DOHH2 (cell line): Measurements from ENCODE around the gene PGA3.
"Not testable (repeated sequence)": the region's sequence is repeated elsewhere in the genome, so short reads cannot be mapped to it uniquely, and the experiment has no call there.

Source experiments
- H3F3A ChIP-seq: fragments of 200-600 bp; sonication (generic), shearing (Covaris generic); 2 replicates; pipeline ENCODE4 v1.6.0; 2016; ENCODE audit warnings: antibody characterized with exemption, mild to moderate bottlenecking; ENCODE audit not compliant: control insufficient read depth, insufficient read depth
- H3K27ac ChIP-seq: fragments of 200-600 bp; sonication (generic); 2 replicates; pipeline ENCODE4 v1.5.1; 2014; ENCODE audit warnings: low read depth, mild to moderate bottlenecking, low read length, moderate library complexity
- H3K27me3 ChIP-seq: fragments of 200-600 bp; sonication (generic); 2 replicates; pipeline ENCODE4 v1.6.1; 2014; ENCODE audit warnings: mild to moderate bottlenecking, low read length, mixed read lengths; ENCODE audit not compliant: control insufficient read depth
- H3K36me3 ChIP-seq: fragments of 200-600 bp; sonication (generic); 2 replicates; pipeline ENCODE4 v1.6.1; 2014; ENCODE audit warnings: mild to moderate bottlenecking, low read length, moderate library complexity, mixed read lengths; ENCODE audit not compliant: control insufficient read depth
- H3K4me1 ChIP-seq: fragments of 200-600 bp; sonication (generic); 2 replicates; pipeline ENCODE4 v1.6.1; 2014; ENCODE audit warnings: mild to moderate bottlenecking, low read length, mixed read lengths; ENCODE audit not compliant: control insufficient read depth
- H3K4me2 ChIP-seq: fragments of 200-600 bp; sonication (generic); 2 replicates; pipeline ENCODE4 v1.6.0; 2014; ENCODE audit warnings: mild to moderate bottlenecking, low read length, moderate library complexity
- H3K4me3 ChIP-seq: fragments of 200-600 bp; sonication (generic); 2 replicates; pipeline ENCODE4 v1.5.1; 2014; ENCODE audit warnings: mild to moderate bottlenecking, low read length, mixed read lengths
- H3K79me2 ChIP-seq: fragments of 200-600 bp; sonication (generic); 2 replicates; pipeline ENCODE4 v1.6.1; 2014; ENCODE audit warnings: mild to moderate bottlenecking, low read length, mixed read lengths; ENCODE audit not compliant: control insufficient read depth
- H3K9me2 ChIP-seq: fragments of 200-600 bp; sonication (generic); replicated peaks from 2 replicates; pipeline ENCODE4 v1.6.1; 2014; ENCODE audit warnings: mild to moderate bottlenecking, low read length, mixed read lengths; ENCODE audit not compliant: control insufficient read depth
- H3K9me3 ChIP-seq: fragments of 200-600 bp; sonication (generic); 2 replicates; pipeline ENCODE4 v1.6.1; 2014; ENCODE audit warnings: antibody characterized with exemption, low read length, mixed read lengths; ENCODE audit not compliant: control insufficient read depth, insufficient read depth
- H4K20me1 ChIP-seq: fragments of 200-600 bp; sonication (generic); 2 replicates; pipeline ENCODE4 v1.6.0; 2014; ENCODE audit warnings: low read depth, mild to moderate bottlenecking, antibody characterized with exemption, low read length, moderate library complexity; ENCODE audit not compliant: control insufficient read depth, insufficient read depth

Gene PGA3

GRCh38 chr11:61207636-61208310, 4.5 kb downstream of the PGA3 start:
- H3K4me2 ChIP-seq, H3K27ac ChIP-seq, H4K20me1 ChIP-seq, H3K4me1 ChIP-seq, H3K9me2 ChIP-seq, H3K79me2 ChIP-seq, H3K4me3 ChIP-seq, H3K36me3 ChIP-seq, H3F3A ChIP-seq, H3K27me3 ChIP-seq, H3K9me3 ChIP-seq: not testable (repeated sequence)

- not testable (repeated sequence) for H3F3A ChIP-seq, H4K20me1 ChIP-seq, H3K4me2 ChIP-seq, H3K9me2 ChIP-seq, H3K79me2 ChIP-seq, H3K27ac ChIP-seq, H3K27me3 ChIP-seq, H3K36me3 ChIP-seq, H3K4me1 ChIP-seq, H3K9me3 ChIP-seq, H3K4me3 ChIP-seq
Observed at GRCh38 chr11:61210629-61211028, 7.3 kb downstream of the PGA3 start.

DNA sequence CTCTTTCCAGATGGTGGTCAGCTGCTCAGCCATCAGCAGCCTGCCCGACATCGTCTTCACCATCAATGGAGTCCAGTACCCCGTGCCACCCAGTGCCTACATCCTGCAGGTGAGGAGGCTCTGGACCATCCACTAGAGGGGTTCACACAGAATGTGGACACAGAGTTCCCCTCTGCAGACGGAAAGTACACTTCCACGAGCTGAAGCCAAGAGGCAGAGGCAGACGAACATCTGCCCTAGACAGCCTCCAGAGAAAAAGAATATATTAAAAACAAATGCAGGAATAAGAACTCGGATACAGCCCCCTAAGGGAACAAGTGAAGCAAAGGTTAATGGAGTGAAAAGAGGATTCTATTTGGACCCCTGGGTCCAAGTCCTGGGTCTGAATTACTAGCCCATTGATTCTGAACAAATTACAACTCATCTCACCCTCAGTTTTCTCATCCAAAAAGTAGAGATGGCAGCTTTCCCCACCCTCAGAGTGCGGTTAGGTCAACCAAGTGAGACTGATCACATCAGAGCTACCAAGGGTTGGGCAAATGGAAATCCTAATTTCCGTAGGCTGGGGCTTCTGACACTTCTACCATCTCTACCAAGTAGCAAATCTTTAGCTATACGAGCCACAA, 8.1 kb downstream of the PGA3 start:
- not testable (repeated sequence) for H3K79me2 ChIP-seq, H3K9me3 ChIP-seq, H3K4me2 ChIP-seq, H4K20me1 ChIP-seq, H3K36me3 ChIP-seq, H3K4me1 ChIP-seq, H3K27me3 ChIP-seq, H3K9me2 ChIP-seq, H3K4me3 ChIP-seq, H3F3A ChIP-seq, H3K27ac ChIP-seq

GRCh38 chr11:61212202-61212601, 8.9 kb downstream of the PGA3 start:
- H4K20me1 ChIP-seq, H3K36me3 ChIP-seq, H3K4me1 ChIP-seq, H3K9me2 ChIP-seq, H3F3A ChIP-seq, H3K27ac ChIP-seq, H3K27me3 ChIP-seq, H3K4me2 ChIP-seq, H3K4me3 ChIP-seq, H3K9me3 ChIP-seq, H3K79me2 ChIP-seq: not testable (repeated sequence)

DNA sequence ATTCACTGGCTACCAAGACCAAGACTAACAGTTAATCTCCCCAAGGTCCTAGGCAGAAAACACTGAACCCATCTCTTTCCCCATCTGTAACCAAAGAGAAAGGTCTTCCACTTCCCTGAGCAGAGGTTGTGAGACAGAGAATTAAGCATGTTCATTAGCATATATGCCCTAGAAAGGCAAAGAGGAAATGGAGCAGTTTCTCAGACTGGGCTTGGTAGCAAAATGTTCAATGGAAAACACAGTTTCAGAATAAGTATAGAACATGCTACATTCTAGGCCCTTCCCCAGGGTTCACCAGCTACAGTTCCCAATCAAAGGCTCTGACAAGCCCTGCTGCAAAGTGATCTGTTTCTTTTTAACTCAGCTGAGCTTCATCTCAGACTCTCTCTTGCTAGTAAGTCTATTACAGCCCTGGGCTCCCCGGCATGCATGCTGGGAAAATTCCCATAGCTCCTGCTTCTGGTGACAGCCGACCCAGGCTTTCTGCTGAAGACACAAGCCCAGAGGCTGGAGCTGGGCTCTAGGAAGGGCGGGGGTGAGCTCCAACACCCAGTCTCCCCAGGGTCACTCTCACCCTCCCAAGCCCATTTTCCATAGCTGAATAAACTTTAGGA, 10.5 kb downstream of the PGA3 start:
- not testable (repeated sequence) for H3K9me2 ChIP-seq, H3K4me3 ChIP-seq, H3K36me3 ChIP-seq, H3F3A ChIP-seq, H3K27me3 ChIP-seq, H4K20me1 ChIP-seq, H3K4me2 ChIP-seq, H3K9me3 ChIP-seq, H3K27ac ChIP-seq, H3K4me1 ChIP-seq, H3K79me2 ChIP-seq

GRCh38 chr11:61218306-61218705, 15.0 kb downstream of the PGA3 start:
- H3K79me2 ChIP-seq, H3K9me3 ChIP-seq, H3K36me3 ChIP-seq, H3F3A ChIP-seq, H3K4me1 ChIP-seq, H4K20me1 ChIP-seq, H3K9me2 ChIP-seq, H3K27ac ChIP-seq, H3K4me3 ChIP-seq, H3K27me3 ChIP-seq, H3K4me2 ChIP-seq: not testable (repeated sequence)

- H3K36me3 ChIP-seq, H3K4me3 ChIP-seq, H4K20me1 ChIP-seq, H3K79me2 ChIP-seq, H3K4me1 ChIP-seq, H3K27ac ChIP-seq, H3K4me2 ChIP-seq, H3K9me3 ChIP-seq, H3K27me3 ChIP-seq, H3F3A ChIP-seq, H3K9me2 ChIP-seq: not testable (repeated sequence)
Observed at GRCh38 chr11:61219016-61219415, 15.7 kb downstream of the PGA3 start.

- not testable (repeated sequence) for H3K4me2 ChIP-seq, H3K27me3 ChIP-seq, H3K79me2 ChIP-seq, H3K36me3 ChIP-seq, H3K9me2 ChIP-seq, H3K9me3 ChIP-seq, H4K20me1 ChIP-seq, H3F3A ChIP-seq, H3K4me3 ChIP-seq, H3K27ac ChIP-seq, H3K4me1 ChIP-seq
Observed at GRCh38 chr11:61222047-61222446, 18.7 kb downstream of the PGA3 start, which contains the start of gene PGA4. Gene PGA4, plus strand, starts transcription at chr11:61222347. Its CDS starts 54 bp downstream, at chr11:61222401.
